Measurements from ENCODE around the gene LSG1.
A peak's percentile ranks its signal among the peaks of the same experiment; 100 is the strongest.
"Not testable (repeated sequence)": the region's sequence is repeated elsewhere in the genome, so short reads cannot be mapped to it uniquely, and the experiment has no call there.

Gene LSG1

GRCh38 chr3:194607592-194608389, 64.2 kb downstream of the LSG1 start:
- Mint-ChIP-seq H3K36me3 (no peaks in the 10 kb centered on the region), H3K9me3 (no peaks in the 10 kb centered on the region), H3K4me1 (no peaks in the 10 kb centered on the region), H3K27ac (no peak overlapping the region), H3K4me3 (no peak overlapping the region), H3K27me3 (no peaks in the 10 kb centered on the region)
- no peak for DNase-seq (ENCODE audit: low spot score in 2 of 2)
- ATAC-seq (ENCODE audit: low read depth) = no peak

- no peak overlapping the region for H3K27ac Mint-ChIP-seq
- H3K27me3 Mint-ChIP-seq = no peaks in the 10 kb centered on the region
- H3K36me3 Mint-ChIP-seq = no peaks in the 10 kb centered on the region
- no peak for DNase-seq (ENCODE audit: low spot score in 2 of 2)
- no peaks in the 10 kb centered on the region for H3K4me1 Mint-ChIP-seq
- no peak overlapping the region for H3K4me3 Mint-ChIP-seq
- no peak for ATAC-seq (ENCODE audit: low read depth)
- H3K9me3 Mint-ChIP-seq = no peaks in the 10 kb centered on the region
Observed at GRCh38 chr3:194606941-194607340, 65.0 kb downstream of the LSG1 start.

DNA sequence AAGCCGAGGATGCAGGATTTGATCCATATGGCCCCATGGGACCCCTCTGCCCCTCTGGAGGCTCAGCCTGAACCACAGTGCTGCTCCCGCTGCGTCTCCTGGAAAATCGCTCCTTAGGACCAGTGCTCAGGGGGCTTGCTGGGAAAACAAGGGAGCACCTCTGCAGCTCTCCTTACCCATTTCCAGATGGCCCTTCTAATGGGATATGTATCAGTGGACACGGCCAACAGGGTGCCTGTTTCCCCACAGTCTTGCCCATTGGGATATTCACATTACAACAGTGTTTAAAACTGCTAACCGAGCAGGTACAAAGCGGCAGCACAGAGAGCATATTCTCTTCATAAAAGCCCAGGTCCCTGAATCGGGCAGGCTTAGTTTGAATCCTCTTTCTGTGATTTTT, 65.8 kb downstream of the LSG1 start:
- no peaks in the 10 kb centered on the region for H3K4me1 Mint-ChIP-seq
- no peaks in the 10 kb centered on the region for H3K9me3 Mint-ChIP-seq
- ATAC-seq (ENCODE audit: low read depth) = no peak
- no peak overlapping the region for H3K27ac Mint-ChIP-seq
- no peak for DNase-seq (ENCODE audit: low spot score in 2 of 2)
- no peak overlapping the region for H3K4me3 Mint-ChIP-seq
- no peaks in the 10 kb centered on the region for H3K36me3 Mint-ChIP-seq
- no peaks in the 10 kb centered on the region for H3K27me3 Mint-ChIP-seq

DNA sequence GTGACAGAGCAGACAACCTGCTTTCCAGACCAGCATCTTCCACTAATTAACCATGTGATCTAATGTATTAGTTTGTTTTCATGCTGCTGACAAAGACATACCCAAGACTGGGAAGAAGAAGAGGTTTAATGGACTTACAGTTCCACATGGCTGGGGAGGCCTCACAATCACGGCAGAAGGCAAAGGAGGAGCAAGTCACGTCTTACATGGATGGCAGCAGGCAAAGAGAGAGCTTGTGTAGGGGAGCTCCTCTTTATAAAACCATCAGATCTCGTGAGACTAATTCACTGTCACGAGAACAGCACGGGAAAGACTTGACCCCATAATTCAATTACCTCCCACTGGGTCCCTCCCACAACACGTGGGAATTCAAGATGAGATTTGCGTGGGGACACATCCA, 66.7 kb downstream of the LSG1 start:
- not testable (repeated sequence) for H3K36me3 Mint-ChIP-seq; H3K4me3 Mint-ChIP-seq; DNase-seq (ENCODE audit: low spot score in 2 of 2); ATAC-seq (ENCODE audit: low read depth); H3K9me3 Mint-ChIP-seq; H3K4me1 Mint-ChIP-seq; H3K27me3 Mint-ChIP-seq; H3K27ac Mint-ChIP-seq

DNA sequence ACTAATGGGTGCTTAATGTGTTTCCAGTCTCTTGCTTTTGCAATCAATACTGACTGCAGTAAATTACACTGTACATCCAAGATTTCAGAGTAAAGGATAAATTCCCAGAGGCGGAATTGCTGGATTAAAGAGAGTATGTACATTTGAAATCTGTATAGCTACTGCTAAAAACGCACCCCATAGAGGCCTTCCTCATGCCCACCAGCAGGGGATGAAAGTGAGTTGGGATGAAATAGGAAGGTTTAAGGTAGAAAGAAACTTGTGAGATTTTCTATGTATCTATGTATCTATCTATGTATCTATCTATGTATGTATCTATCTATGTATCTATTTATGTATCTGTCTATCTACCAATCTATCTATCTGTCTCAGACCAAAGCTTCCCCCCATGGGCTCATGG, 67.2 kb downstream of the LSG1 start:
- no peaks in the 10 kb centered on the region for H3K9me3 Mint-ChIP-seq

GRCh38 chr3:194604126-194604525, 67.9 kb downstream of the LSG1 start:
- Mint-ChIP-seq H3K4me1 (no peaks in the 10 kb centered on the region), H3K36me3 (no peaks in the 10 kb centered on the region), H3K27ac (no peak overlapping the region), H3K9me3 (no peaks in the 10 kb centered on the region), H3K27me3 (no peaks in the 10 kb centered on the region), H3K4me3 (no peak overlapping the region)
- ATAC-seq (ENCODE audit: low read depth) (no peak), DNase-seq (ENCODE audit: low spot score in 2 of 2) (no peak)

More for the DNA sequence above, 67.2 kb downstream of the LSG1 start:
- no peak for ATAC-seq (ENCODE audit: low read depth)
- Mint-ChIP-seq H3K36me3 (no peaks in the 10 kb centered on the region), H3K27me3 (no peaks in the 10 kb centered on the region), H3K27ac (no peak overlapping the region), H3K4me3 (no peak overlapping the region), H3K4me1 (no peaks in the 10 kb centered on the region)
- no peak for DNase-seq (ENCODE audit: low spot score in 2 of 2)

DNA sequence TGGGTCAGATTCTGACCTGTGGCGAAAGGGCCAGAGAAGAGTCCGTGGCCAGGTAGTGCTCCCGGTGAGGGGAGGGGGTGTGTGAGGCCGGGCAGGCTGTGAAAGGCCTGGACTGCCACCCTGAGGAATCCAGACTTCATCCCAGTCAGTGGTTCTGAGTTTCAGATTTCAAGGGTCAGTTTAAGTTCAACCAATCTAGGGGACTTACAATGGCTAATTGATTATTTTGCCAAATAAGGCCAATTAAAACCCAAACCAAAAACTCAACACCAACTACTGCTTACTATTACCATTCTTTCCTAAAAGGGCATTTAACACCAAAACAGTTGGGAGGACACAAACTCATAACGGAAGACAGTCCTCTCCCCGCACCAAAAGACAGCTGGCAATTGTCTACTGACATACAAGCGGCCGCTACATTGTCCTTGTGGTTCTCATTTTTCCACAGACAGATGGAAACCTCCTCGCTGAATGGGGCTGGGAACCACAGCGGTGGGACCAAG, 69.3 kb downstream of the LSG1 start:
- Mint-ChIP-seq H3K9me3 (no peaks in the 10 kb centered on the region), H3K27ac (no peak overlapping the region), H3K4me3 (no peak overlapping the region), H3K36me3 (no peaks in the 10 kb centered on the region), H3K4me1 (no peaks in the 10 kb centered on the region), H3K27me3 (no peaks in the 10 kb centered on the region)
- ATAC-seq (ENCODE audit: low read depth) (no peak), DNase-seq (ENCODE audit: low spot score in 2 of 2) (no peak)

GRCh38 chr3:194598771-194599557, 73.0 kb downstream of the LSG1 start:
- ATAC-seq (ENCODE audit: low read depth) (no peak), DNase-seq (ENCODE audit: low spot score in 2 of 2) (no peak)
- Mint-ChIP-seq H3K9me3 (no peaks in the 10 kb centered on the region), H3K36me3 (no peaks in the 10 kb centered on the region), H3K27me3 (no peaks in the 10 kb centered on the region), H3K4me1 (peaks cover 6% of the 10 kb centered on the region), H3K27ac (no peak overlapping the region), H3K4me3 (no peak overlapping the region)

- ATAC-seq (ENCODE audit: low read depth) (no peak), DNase-seq (ENCODE audit: low spot score in 2 of 2) (no peak)
- Mint-ChIP-seq H3K27ac (no peak overlapping the region), H3K36me3 (no peaks in the 10 kb centered on the region), H3K27me3 (no peaks in the 10 kb centered on the region), H3K4me3 (no peak overlapping the region), H3K4me1 (peaks cover 10% of the 10 kb centered on the region), H3K9me3 (no peaks in the 10 kb centered on the region)
Observed at GRCh38 chr3:194596906-194597305, 75.1 kb downstream of the LSG1 start.

- ATAC-seq (ENCODE audit: low read depth) = peak; percentile 87
- peak overlapping the region; percentile 3 for H3K4me3 Mint-ChIP-seq
- no peak for DNase-seq (ENCODE audit: low spot score in 2 of 2)
- no peaks in the 10 kb centered on the region for H3K9me3 Mint-ChIP-seq
- no peaks in the 10 kb centered on the region for H3K36me3 Mint-ChIP-seq
- no peak overlapping the region for H3K27ac Mint-ChIP-seq
- peaks cover 10% of the 10 kb centered on the region for H3K4me1 Mint-ChIP-seq
- no peaks in the 10 kb centered on the region for H3K27me3 Mint-ChIP-seq
Observed at GRCh38 chr3:194592798-194593752, 78.9 kb downstream of the LSG1 start.

Data from memory B cell (primary cell).